ENCODE results near the gene ANTXR1. TPM values are rescaled to one million over a fixed set of nuclear protein-coding genes. Genes with fewer than 3 reads are reported as not detected.
A peak's percentile ranks its signal among the peaks of the same experiment; 100 is the strongest.

The ANTXR1 gene
- total RNA-seq, 1 donor from 2014 or later: 81.2 TPM

- Histone ChIP-seq H3K36me3 (no peaks in the 10 kb centered on the region), H3K4me1 (peaks cover 34% of the 10 kb centered on the region), H3K27ac (no peak overlapping the region), H3K27me3 (no peaks in the 10 kb centered on the region), H3K4me3 (no peak overlapping the region), H3K9me3 (no peaks in the 10 kb centered on the region)
- intact Hi-C loops (cut with DNase I): no loop called here
- TF ChIP-seq CTCF (IDR thresholded peaks at IDR 0.05): no peak
- DNase-seq (no peak), ATAC-seq (no peak)
Measured at GRCh38 chr2:69159986-69160385, 147.0 kb downstream of the ANTXR1 start.

- no peaks in the 10 kb centered on the region for H3K9me3 ChIP-seq
- no peaks in the 10 kb centered on the region for H3K27me3 ChIP-seq
- ATAC-seq (no peak), DNase-seq (no peak)
- no peak overlapping the region for H3K27ac ChIP-seq
- H3K36me3 ChIP-seq: no peaks in the 10 kb centered on the region
- intact Hi-C loops (cut with DNase I): no loop called here
- no peak for TF ChIP-seq CTCF (IDR thresholded peaks at IDR 0.05)
- H3K4me1 ChIP-seq: peaks cover 38% of the 10 kb centered on the region
- no peak overlapping the region for H3K4me3 ChIP-seq
Measured at GRCh38 chr2:69162057-69162456, 149.1 kb downstream of the ANTXR1 start.

- DNase-seq (no peak), ATAC-seq (peak; percentile 84)
- intact Hi-C loops (cut with DNase I): no loop called here
- Histone ChIP-seq H3K4me3 (no peak overlapping the region), H3K27ac (peak overlapping the region; percentile 38), H3K36me3 (no peaks in the 10 kb centered on the region), H3K9me3 (no peaks in the 10 kb centered on the region), H3K27me3 (no peaks in the 10 kb centered on the region), H3K4me1 (peaks cover 38% of the 10 kb centered on the region)
- TF ChIP-seq CTCF (IDR thresholded peaks at IDR 0.05): no peak
Measured at GRCh38 chr2:69163109-69163508, 150.1 kb downstream of the ANTXR1 start.

GRCh38 chr2:69163556-69163955 lies 150.6 kb downstream of the ANTXR1 start:
- Histone ChIP-seq H3K9me3 (no peaks in the 10 kb centered on the region), H3K27me3 (no peaks in the 10 kb centered on the region), H3K27ac (peak overlapping the region; percentile 38), H3K4me1 (peaks cover 38% of the 10 kb centered on the region), H3K4me3 (no peak overlapping the region), H3K36me3 (no peaks in the 10 kb centered on the region)
- DNase-seq (no peak), ATAC-seq (no peak)
- no peak for TF ChIP-seq CTCF (IDR thresholded peaks at IDR 0.05)
- intact Hi-C loops (cut with DNase I): no loop called here

- H3K9me3 ChIP-seq: no peaks in the 10 kb centered on the region
- no peak for DNase-seq
- intact Hi-C loops (cut with DNase I): no loop called here
- peaks cover 38% of the 10 kb centered on the region for H3K4me1 ChIP-seq
- H3K27ac ChIP-seq: peak overlapping the region; percentile 38
- peak; percentile 50 for ATAC-seq
- no peak overlapping the region for H3K4me3 ChIP-seq
- H3K36me3 ChIP-seq: no peaks in the 10 kb centered on the region
- H3K27me3 ChIP-seq: no peaks in the 10 kb centered on the region
- no peak for TF ChIP-seq CTCF (IDR thresholded peaks at IDR 0.05)
Measured at GRCh38 chr2:69164061-69164778, 151.2 kb downstream of the ANTXR1 start.
